ENCODE measurements around the gene ZNF701.
"Not testable (repeated sequence)": the region's sequence is repeated elsewhere in the genome, so short reads cannot be mapped to it uniquely, and the experiment has no call there.

Gene ZNF701

DNA sequence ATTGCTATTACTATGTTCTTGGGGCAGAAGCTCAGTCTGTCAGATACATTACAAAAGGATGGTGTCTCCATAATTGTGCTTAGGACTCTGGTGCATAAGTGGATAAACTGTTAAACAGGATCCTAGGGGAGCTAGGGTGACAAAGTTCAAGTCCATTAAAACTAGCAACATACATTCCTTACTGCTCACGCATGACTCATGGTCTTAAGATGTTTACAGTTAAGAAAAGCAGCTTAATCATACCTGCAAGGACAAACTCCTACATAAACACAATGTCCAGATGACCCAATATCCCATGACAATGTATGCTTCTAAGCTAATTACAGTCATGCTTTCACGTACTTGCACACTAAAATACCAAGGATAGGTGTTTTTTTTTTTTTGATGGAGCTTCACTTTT is 3.5 kb upstream of the ZNF701 start:
- DNase-seq, result no peak

DNA sequence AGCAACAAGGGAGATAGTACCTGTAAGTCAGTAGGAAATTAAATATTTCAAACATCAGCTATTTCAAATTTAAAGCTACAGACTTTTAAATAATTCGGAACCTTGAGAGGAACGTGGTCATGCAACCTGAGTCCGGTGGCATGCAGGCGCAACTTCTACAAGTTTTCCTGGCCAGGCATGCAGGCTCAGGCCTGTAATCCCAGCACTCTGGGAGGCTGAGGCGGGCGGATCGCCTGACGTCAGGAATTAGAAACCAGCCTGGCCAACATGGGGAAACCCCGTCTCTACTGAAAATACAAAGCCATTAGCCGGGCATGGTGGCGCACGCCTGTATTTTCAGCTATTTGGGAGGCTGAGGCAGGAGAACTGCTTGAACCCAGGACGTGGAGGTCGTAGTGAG is 2.2 kb upstream of the ZNF701 start:
- no peak for DNase-seq

- peak; percentile 51 for DNase-seq
Observed at GRCh38 chr19:52569638-52569999, 468 bp upstream of the ZNF701 start.

DNA sequence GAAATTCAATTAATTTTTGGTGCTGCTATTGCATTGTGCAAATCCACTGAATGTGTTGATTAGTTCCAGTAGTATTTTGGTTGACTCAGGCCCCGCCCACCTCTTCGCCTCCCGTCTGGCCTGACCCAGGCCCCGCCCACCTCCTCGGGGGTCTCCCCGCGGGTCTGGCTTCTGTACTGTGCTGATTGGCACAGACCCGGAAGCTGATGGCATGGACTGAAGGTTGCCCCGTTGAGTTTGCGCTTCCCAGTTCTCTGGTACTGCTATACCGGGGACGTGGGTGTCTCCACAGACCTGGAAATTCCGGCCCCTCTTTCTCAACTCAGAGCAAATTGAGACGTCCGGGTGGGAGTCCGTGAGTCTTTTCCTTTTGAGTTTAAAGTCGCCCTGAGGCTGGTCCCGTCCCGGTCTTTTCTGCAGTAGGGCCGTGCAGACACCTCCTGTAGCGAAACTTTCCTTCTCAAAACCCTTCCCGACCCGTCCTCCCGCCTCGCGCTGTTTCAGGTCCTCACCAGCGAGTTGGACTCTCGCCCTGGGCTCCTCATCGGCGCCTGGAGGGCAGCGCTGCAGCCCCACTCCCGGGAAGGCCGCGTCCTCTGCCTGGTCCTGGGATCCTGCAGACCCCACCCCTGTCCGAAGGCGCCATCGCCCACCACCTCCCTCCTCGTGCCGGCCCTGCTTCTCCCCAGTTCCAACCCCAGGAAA is 14.8 kb downstream of the ZNF701 start:
- DNase-seq, result no peak

GRCh38 chr19:52585604-52586003 is 15.5 kb downstream of the ZNF701 start:
- DNase-seq, result no peak

DNA sequence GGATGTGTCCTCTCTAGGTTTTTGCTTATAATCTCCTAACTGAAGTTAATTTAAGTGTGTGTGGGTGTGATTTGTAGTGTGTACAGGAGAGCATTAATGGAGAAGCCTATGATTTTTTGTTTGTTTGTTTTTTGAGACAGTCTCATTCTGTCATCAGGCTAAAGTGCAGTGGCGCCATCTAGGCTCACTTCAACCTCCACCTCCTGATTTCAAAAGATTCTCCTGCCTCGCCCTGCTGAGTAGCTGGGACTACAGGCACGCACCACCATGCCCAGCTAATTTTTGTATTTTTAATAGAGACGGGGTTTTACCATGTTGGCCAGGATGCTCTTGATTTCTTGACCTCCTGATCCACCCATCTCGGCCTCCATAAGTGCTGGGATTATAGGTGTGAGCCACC is 20.6 kb downstream of the ZNF701 start:
- no peak for DNase-seq

DNA sequence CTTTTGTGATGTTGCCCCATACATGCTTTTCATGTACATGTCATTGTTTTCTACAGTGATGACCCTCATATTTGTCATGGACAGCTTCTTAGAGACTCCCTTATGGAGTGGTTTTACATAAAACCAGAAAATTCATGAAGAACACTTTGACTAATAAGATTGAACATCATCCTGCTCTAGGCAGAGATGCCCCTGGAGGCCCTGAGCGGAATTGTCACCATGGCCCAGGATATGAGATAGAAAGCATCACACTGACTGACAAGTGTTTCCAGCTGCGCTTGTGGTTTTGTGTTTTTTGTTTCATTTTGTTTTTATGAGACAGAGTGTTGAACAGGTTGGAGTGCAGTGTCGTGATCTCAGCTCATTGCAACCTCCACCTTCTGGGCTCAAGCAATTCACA is 22.2 kb downstream of the ZNF701 start:
- DNase-seq, result no peak

DNA sequence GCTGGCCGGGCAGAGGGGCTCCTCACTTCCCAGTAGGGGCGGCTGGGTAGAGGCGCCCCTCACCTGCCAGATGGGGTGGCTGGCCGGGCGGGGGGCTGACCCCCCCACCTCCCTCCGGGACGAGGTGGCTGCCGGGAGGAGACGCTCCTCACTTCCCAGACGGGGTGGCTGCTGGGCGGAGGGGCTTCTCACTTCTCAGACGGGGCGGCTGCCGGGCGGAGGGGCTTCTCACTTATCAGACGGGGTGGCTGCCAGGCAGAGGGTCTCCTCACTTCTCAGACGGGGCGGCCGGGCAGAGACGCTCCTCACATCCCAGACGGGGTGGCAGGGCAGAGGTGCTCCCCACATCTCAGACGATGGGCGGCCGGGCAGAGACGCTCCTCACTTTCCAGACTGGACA is 23.4 kb downstream of the ZNF701 start:
- not testable (repeated sequence) for DNase-seq

- no peak for DNase-seq
Observed at GRCh38 chr19:52599241-52599640, 29.2 kb downstream of the ZNF701 start.

- DNase-seq, result peak; percentile 30
Observed at GRCh38 chr19:52600639-52601024, 30.5 kb downstream of the ZNF701 start.

- peak; percentile 74 for DNase-seq
Observed at GRCh38 chr19:52601025-52601973, 31.2 kb downstream of the ZNF701 start.

GRCh38 chr19:52601974-52602366 is 31.9 kb downstream of the ZNF701 start:
- not testable (repeated sequence) for DNase-seq

DNA sequence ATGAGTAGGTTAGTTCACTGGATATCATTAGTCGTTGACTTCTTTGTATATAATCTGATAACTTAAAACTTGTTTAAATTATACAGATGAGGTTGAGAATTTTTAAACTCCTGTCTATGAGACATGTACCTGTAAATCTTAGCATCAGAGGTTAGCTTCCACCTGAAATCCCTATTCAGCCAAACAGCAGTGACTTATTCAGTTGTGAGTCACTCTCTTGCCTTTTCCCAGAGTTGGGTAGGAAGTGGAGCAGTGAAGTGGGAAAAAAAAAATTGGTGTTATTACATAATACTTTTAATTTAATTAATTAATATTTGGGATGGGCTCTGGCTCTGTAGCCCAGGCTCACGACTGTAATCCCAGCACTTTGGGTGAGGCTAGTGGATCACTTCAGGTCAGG is 32.9 kb downstream of the ZNF701 start:
- DNase-seq, result no peak

DNA sequence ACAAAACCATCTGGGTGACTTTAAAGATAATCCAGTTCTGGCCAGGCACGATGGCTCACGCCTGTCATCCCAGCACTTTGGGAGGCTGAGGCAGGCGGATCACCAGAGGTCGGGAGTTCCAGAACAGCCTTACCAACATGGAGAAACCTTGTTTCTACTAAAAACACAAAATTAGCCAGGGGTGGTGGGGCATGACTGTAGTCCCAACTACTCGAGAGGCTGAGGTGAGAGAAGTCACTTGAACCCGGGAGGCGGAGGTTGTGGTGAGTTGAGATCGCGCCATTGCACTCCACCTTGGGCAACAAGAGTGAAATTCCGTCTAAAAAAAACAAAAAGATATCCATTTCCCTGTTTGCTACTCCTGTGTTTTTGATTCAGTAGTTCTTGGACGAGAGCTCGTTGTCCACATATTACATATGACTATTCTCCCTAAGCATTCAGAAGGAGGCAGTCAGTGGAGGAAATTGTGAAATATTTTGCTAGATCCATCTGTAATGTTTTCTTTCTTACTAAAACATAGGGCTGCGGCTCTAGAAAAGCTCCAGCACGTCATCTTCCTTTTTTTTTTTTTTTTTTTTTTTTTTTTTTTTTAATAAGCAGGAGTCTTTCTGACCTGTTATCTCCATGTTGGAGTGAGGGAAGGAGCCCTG is 33.6 kb downstream of the ZNF701 start:
- no peak for DNase-seq

GRCh38 chr19:52613299-52613906 is 43.3 kb downstream of the ZNF701 start:
- no peak for DNase-seq

DNA sequence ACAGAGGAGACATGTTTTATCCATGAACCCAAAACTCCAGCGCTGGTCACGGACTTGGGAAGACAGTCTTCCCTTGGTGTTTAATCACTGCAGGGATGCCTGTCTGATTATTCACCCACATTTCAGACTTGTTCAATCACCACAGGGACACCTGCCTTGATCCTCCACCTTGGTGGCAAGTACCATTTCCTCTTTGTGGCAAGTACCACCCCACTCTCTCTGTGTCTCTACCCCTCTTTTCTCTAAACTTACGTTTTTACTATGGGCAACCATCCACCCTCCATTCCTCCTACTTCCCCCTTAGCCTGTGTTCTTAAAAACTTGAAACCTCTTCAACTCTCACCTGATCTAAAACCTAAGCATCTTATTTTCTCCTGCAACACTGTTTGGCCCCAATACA is 51.3 kb downstream of the ZNF701 start:
- DNase-seq, result no peak

- DNase-seq, result no peak
Observed at GRCh38 chr19:52622261-52622660, 52.2 kb downstream of the ZNF701 start.

DNA sequence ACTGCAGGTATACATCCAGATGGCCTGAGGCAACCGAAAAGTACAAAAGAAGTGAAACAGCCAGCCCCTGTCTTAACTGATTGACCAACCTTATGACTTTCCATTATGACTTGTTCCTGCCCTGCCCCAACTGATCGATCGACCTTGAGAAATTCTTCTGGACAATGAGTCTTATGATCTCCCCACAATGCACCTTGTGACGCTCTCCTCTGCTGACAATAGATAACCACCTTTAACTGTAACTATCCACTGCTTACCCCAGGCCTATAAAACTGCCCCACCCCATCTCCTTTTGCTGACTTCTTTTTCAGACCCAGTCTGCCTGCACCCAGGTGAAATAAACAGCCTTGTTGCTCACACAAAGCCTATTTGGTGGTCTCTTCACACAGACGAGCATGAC is 56.8 kb downstream of the ZNF701 start:
- DNase-seq, result no peak

DNA sequence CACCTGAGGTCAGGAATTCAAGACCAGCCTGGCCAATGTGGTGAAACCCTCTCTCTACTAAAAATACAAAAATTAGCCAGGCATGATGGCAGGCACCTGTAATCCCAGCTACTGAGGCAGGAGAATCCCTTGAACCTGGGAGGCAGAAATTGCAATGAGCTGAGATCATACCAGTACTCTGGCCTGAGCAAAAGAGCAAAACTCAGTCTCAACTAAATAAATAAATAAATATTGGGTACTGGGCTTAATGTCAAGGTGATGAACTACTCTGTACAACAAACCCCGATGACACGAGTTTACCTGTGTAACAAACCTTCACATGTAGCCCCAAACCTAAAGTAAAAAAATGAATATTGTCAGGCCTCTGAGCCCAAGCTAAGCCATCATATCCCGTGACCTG is 57.4 kb downstream of the ZNF701 start:
- DNase-seq, result not testable (repeated sequence)

DNA sequence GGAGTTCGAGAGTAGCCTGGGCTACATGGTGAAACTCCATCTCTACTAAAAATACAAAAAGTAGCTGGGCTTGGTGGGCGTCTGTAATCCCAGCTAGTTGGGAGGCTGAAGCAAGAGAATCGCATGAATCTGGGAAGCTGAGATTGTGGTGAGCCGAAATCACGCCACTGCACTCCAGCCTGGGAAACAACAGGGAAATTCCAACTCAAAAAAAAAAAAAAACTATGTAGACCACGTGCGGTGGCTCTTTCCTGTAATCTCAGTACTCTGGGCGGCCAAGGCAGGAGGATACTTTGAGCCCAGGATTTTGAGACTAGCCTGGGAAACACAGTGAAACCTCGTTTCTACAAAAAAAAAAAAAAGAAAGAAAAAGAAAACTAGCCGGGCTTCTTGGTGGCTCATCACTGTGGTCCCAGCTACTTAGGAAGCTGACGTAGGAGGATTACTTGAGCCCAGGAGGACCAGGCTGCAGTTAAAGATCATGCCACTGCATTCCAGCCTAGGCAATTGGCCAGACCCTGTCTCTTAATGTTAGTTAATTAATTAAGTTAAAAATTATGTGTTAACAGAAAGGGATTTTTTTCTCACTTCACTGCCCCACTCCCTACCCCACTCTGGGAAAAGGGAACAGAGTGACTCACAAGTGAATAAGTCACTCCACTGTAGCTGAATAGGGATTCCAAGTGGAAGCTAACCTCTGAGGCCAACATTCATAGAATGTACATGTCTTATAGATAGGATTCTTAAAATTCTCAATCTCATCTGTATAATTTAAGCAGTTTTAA is 65.9 kb downstream of the ZNF701 start:
- no peak for DNase-seq

Data from DMS79 (cell line).